ENCODE measurements around the gene TNIP1.

TNIP1 gene

DNA sequence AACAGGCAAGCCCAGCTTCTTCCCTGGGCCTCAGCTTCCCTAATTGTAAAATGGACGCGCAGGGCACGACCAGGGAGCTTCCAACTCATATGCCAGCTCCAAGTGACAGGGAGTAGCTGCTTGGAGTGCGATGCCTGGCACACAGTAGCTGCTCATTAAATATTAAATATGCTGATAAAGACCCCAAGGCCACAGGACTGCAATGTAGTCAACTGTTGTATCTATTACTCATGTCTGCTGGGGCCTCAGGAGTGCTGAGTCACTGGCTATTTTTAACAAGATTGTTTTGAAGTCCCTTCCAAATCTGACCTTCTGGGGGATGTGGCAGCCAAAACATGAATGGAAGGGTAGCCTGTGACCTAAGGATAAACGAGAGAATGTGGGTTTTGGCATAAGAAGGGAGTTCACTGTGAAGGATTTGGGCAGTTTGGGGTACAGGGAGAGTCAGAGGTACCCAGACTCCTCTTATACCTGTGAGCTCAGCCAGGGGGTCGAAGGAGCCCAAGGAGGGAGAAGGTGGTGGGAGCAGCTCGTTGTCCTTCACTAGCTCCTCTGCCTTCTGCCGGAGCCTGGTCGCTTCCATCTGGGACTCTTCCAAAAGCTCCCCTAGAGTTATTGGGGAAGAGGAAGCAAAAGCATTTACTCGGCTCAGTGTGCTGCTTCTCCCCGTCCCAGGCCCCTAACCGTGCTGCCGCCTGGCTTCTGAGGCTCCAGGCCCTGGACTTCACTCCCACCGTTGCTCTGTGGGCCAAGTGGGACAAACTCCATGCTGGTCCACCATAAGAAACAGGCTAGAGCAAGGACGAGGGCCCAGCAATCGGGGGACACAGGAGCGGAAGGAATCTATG is 17.5 kb downstream of the TNIP1 start:
- Histone ChIP-seq H3K9me3 (ENCODE audit: control insufficient read depth, low read length) (no peaks in the 10 kb centered on the region), H3K79me2 (peaks cover 93% of the 10 kb centered on the region), H3K4me3 (ENCODE audit: low read depth, low read length) (no peak overlapping the region), H3K9ac (no peak overlapping the region), H3K27ac (peak overlapping the region; percentile 17), H2AFZ (no peak overlapping the region), H3K36me3 (ENCODE audit: control insufficient read depth, insufficient read depth, low read length) (no peaks in the 10 kb centered on the region), H3K4me1 (peaks cover 40% of the 10 kb centered on the region), H3K4me2 (ENCODE audit: low read length) (no peak overlapping the region), H3K27me3 (ENCODE audit: control insufficient read depth, insufficient read depth, low read length) (no peaks in the 10 kb centered on the region)
- TF ChIP-seq, protein P1, sequence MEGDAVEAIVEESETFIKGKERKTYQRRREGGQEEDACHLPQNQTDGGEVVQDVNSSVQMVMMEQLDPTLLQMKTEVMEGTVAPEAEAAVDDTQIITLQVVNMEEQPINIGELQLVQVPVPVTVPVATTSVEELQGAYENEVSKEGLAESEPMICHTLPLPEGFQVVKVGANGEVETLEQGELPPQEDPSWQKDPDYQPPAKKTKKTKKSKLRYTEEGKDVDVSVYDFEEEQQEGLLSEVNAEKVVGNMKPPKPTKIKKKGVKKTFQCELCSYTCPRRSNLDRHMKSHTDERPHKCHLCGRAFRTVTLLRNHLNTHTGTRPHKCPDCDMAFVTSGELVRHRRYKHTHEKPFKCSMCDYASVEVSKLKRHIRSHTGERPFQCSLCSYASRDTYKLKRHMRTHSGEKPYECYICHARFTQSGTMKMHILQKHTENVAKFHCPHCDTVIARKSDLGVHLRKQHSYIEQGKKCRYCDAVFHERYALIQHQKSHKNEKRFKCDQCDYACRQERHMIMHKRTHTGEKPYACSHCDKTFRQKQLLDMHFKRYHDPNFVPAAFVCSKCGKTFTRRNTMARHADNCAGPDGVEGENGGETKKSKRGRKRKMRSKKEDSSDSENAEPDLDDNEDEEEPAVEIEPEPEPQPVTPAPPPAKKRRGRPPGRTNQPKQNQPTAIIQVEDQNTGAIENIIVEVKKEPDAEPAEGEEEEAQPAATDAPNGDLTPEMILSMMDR (IDR thresholded peaks at IDR 0.05), result no peak

- peaks cover 32% of the 10 kb centered on the region for H3K4me1 ChIP-seq
- H3K4me2 ChIP-seq (ENCODE audit: low read length), result no peak overlapping the region
- peaks cover 93% of the 10 kb centered on the region for H3K79me2 ChIP-seq
- TF ChIP-seq, protein P1 (IDR thresholded peaks at IDR 0.05), result no peak
- H3K27ac ChIP-seq, result no peak overlapping the region
- no peaks in the 10 kb centered on the region for H3K27me3 ChIP-seq (ENCODE audit: control insufficient read depth, insufficient read depth, low read length)
- H2AFZ ChIP-seq, result no peak overlapping the region
- no peaks in the 10 kb centered on the region for H3K36me3 ChIP-seq (ENCODE audit: control insufficient read depth, insufficient read depth, low read length)
- H3K9ac ChIP-seq, result no peak overlapping the region
- H3K4me3 ChIP-seq (ENCODE audit: low read depth, low read length), result no peak overlapping the region
- no peaks in the 10 kb centered on the region for H3K9me3 ChIP-seq (ENCODE audit: control insufficient read depth, low read length)
Observed at GRCh38 chr5:151062405-151063141, 18.3 kb downstream of the TNIP1 start.

DNA sequence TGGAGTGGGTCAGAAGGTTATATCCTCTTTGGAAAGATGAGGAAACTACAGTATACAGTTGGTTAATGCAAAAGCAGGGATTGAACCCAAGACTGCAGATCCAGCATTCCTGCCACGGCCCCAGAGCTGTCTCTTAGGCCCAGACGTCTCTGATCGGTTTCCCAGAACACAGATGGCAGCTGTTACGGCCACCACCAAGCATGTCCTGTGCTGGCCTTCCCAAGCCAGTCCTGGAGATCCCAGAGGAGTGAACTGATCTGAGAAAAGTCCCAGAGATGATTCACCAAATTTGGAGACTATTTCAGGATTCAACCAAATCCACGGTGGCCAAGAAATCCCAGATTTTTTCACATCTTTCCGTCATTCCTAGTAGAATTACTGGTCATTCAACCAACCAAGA is 20.1 kb downstream of the TNIP1 start:
- H3K36me3 ChIP-seq (ENCODE audit: control insufficient read depth, insufficient read depth, low read length), result no peaks in the 10 kb centered on the region
- peaks cover 83% of the 10 kb centered on the region for H3K79me2 ChIP-seq
- no peaks in the 10 kb centered on the region for H3K9me3 ChIP-seq (ENCODE audit: control insufficient read depth, low read length)
- no peak overlapping the region for H3K27ac ChIP-seq
- TF ChIP-seq, protein P1 (IDR thresholded peaks at IDR 0.05), result no peak
- H3K4me2 ChIP-seq (ENCODE audit: low read length), result no peak overlapping the region
- no peaks in the 10 kb centered on the region for H3K27me3 ChIP-seq (ENCODE audit: control insufficient read depth, insufficient read depth, low read length)
- no peak overlapping the region for H3K4me3 ChIP-seq (ENCODE audit: low read depth, low read length)
- H3K4me1 ChIP-seq, result peaks cover 30% of the 10 kb centered on the region
- H2AFZ ChIP-seq, result no peak overlapping the region
- no peak overlapping the region for H3K9ac ChIP-seq

- no peaks in the 10 kb centered on the region for H3K27me3 ChIP-seq (ENCODE audit: control insufficient read depth, insufficient read depth, low read length)
- peaks cover 75% of the 10 kb centered on the region for H3K79me2 ChIP-seq
- H3K4me3 ChIP-seq (ENCODE audit: low read depth, low read length), result no peak overlapping the region
- H3K36me3 ChIP-seq (ENCODE audit: control insufficient read depth, insufficient read depth, low read length), result no peaks in the 10 kb centered on the region
- H2AFZ ChIP-seq, result no peak overlapping the region
- no peak overlapping the region for H3K27ac ChIP-seq
- H3K9ac ChIP-seq, result no peak overlapping the region
- peaks cover 31% of the 10 kb centered on the region for H3K4me1 ChIP-seq
- no peaks in the 10 kb centered on the region for H3K9me3 ChIP-seq (ENCODE audit: control insufficient read depth, low read length)
- TF ChIP-seq, protein P1 (IDR thresholded peaks at IDR 0.05), result no peak
- no peak overlapping the region for H3K4me2 ChIP-seq (ENCODE audit: low read length)
Observed at GRCh38 chr5:151058891-151059489, 21.8 kb downstream of the TNIP1 start.

All from parathyroid adenoma (tissue), 2 donors.